Measurements from ENCODE around the gene HIP1R. TPM values are rescaled to one million over a fixed set of nuclear protein-coding genes. Genes with fewer than 3 reads are reported as not detected.
"Not testable (repeated sequence)": the region's sequence is repeated elsewhere in the genome, so short reads cannot be mapped to it uniquely, and the experiment has no call there.

HIP1R gene
- total RNA-seq, 2 donors from 2014 or later, result 24.9 to 38.9 TPM

DNA sequence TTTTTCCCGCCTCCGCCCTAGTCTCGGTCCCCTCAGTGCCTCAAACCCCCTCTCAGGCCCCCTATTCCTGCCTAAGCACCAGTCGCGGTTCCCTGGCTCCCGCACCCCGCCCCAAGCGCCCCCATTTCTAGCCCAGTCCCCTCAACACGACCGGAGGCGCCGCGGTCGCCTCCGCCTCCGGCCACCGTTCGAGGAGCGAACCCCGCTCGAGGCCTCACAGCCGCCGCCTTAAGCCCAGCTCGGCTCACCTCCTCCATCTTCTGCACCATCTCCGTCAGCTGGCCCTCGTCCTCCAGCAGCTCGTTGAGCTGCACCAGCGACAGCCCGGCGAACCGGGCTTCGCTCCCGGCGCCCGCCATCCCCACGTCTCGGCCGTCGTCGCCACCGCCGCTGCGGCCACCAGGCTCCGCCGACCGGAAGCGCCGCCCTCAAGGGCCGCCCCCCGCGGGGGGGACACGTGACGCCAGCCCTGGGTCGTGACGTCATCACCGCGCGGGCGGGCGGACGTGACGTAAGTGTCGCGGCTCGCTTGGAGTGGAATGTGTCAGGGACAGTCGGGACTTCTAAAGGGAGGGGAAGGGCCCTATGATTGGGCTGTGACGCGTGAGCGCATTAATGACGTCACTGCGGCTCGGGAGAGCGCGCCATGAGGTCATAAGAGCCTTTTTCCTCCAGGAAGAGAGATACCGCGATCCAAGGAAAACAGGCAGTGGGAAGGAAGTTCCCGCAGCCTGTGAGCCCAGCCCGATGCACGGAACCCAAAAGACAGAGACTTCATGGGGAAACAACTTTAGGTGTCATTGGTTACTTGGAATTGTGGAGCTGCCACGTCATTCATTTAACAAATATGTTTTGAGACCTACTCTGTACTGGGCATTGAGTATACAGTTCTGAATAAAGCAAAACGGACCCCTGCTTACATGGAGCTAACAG is 60.7 kb downstream of the HIP1R start, which contains the start of gene VPS37B:
TSS of gene VPS37B (minus strand) at position 421 of the 933 bp plus-strand sequence. CDS start at position 359, 62 bp downstream.
- DNase-seq, result peak; percentile 87
- intact Hi-C loops (cut with DNase I), result loop anchor here in 1 of 2 donors (2.0 kb wide), 1 partner anchor 59 kb away; no protein-coding TSS in a partner anchor
- ATAC-seq, result peak; percentile 84 to 89

DNA sequence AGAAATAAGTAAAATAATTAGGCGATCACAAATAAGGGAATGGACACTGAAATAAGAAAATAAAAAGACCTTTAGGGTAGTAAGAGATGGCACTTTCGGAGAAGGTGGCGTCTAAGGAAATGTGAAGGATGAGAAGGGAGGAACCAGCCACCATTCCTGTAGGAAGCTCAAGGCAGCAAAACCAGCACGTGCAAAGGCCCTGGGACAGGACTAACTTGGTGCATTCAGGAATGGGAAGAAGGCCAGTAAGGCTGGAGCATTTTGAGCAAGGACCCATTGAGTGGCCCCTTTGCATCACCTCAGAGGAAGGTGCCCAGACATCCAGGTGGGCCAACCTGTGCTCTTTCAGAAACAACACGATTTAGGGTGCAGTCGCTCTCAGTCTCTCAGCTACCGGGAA is 61.4 kb downstream of the HIP1R start:
- no peak for ATAC-seq
- intact Hi-C loops (cut with DNase I), result no loop called here
- DNase-seq, result no peak

DNA sequence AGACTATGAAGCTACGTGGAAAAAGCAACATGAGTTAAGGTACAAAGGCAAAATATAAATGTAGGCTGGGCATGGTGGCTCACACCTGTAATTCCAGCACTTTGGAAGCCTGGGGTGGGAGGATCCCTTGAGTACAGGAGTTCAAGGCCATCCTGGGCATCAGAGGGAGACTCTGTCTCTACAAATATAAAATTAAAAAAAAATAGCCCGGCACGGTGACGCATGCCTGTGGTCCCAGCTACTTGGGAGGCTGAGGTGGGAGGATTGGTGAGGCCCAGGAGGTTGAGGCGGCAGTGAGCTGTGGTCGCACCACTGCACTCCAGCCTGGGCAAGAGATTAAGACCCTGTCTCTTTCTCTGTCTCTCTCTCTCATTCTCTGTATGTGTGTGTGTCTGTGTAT is 64.6 kb downstream of the HIP1R start:
- no peak for ATAC-seq
- no peak for DNase-seq
- intact Hi-C loops (cut with DNase I), result loop anchor here in 1 of 2 donors (5.0 kb wide), 1 partner anchor 42 kb away; no protein-coding TSS in a partner anchor

DNA sequence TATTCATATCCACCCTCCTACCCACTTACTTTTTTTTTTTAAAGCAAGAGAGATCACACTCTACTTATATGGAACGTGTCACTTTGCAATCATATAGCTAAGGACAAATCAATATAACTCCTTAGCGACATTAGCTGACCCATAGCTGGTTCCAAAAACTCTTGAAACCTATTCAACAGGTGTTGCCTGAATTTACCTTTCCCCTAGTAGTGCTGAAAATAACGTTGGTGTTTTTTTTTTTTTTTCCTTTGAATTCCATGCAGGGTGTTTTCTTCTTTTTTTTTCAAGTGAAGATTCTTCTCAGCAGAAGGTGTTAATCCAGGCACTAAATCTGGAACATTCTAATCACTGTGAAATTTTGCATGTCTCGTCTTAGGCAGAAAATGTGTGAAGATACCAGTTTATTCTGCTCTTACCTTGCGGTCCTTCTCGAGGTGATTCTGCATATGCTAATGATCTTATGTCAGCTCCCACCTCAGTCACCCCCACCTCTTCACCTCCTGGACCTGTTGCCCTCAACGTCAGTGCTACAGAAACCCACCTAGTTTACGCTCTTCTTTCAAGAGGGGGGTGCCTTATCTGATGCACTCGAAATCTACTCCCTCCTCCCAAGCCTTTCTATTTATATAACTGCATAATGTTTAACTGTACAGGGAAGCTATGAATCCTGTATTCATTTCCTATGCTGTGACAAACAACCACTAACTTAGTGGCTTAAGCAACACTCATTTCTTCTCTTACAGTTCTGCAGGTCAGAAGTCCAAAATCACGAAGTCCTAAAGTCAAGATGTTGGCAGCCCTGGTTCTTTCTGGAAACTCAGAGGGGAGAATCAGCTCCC is 67.8 kb downstream of the HIP1R start:
- intact Hi-C loops (cut with DNase I), result loop anchor here in 1 of 2 donors (5.0 kb wide), 1 partner anchor 39 kb away; no protein-coding TSS in a partner anchor
- no peak for ATAC-seq

DNA sequence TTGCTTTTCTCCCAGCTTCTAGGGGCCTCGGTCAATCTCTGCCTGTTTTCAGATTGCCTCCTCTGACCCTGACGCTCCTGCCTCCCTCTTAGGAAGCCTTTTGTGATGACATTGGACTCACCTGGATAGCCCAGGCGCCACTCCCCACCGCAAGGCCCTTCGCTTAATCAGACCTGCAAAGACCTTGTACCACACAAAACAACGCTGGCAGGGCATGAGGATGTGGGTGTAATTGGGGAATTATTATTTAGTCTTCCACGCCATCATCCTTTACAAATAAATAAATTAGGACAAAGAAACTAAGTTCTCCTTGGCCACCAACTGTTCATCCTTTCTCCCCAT is 68.4 kb downstream of the HIP1R start:
- no peak for ATAC-seq
- DNase-seq, result no peak
- intact Hi-C loops (cut with DNase I), result loop anchor here in 1 of 2 donors (5.0 kb wide), 1 partner anchor 39 kb away; no protein-coding TSS in a partner anchor

More for the DNA sequence above, 67.8 kb downstream of the HIP1R start:
- no peak for DNase-seq

DNA sequence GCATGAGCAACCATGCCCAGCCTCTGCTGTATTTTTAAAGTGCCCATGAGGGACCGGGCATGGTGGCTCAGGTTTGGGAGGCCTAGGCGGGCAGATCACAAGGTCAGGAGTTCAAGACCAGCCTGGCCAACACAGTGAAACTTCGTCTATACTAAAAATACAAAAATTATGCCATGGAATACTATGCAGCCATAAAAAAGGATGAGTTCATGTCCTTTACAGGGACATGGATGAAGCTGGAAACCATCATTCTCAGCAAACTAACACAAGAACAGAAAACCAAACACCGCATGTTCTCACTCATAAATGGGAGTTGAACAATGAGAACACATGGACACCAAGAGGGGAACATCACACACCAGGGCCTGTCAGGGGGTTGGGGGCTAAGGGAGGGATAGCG is 70.0 kb downstream of the HIP1R start:
- DNase-seq; intact Hi-C loops (cut with DNase I); ATAC-seq: not testable (repeated sequence)

DNA sequence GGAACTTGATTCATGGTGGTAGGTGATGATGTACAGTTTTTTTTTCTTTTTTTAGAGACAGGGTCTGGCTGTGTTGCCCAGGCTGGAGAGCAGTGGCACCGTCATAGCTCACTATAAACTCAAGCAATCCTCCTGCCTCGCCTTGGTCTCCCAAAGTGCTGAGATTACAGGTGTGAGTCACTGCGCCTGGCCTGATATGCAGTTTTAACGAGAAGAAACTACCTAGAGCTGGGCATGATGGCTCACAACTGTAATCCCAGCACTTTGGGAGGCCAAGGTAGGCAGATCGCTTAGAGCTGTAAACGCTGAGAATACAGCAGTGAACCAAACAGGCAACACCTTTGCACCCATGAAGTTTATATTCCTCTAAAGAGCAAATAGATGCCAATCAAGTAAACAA is 73.7 kb downstream of the HIP1R start:
- DNase-seq, result no peak
- intact Hi-C loops (cut with DNase I), result no loop called here
- peak in 1 of 2 donors; percentile 49 for ATAC-seq

DNA sequence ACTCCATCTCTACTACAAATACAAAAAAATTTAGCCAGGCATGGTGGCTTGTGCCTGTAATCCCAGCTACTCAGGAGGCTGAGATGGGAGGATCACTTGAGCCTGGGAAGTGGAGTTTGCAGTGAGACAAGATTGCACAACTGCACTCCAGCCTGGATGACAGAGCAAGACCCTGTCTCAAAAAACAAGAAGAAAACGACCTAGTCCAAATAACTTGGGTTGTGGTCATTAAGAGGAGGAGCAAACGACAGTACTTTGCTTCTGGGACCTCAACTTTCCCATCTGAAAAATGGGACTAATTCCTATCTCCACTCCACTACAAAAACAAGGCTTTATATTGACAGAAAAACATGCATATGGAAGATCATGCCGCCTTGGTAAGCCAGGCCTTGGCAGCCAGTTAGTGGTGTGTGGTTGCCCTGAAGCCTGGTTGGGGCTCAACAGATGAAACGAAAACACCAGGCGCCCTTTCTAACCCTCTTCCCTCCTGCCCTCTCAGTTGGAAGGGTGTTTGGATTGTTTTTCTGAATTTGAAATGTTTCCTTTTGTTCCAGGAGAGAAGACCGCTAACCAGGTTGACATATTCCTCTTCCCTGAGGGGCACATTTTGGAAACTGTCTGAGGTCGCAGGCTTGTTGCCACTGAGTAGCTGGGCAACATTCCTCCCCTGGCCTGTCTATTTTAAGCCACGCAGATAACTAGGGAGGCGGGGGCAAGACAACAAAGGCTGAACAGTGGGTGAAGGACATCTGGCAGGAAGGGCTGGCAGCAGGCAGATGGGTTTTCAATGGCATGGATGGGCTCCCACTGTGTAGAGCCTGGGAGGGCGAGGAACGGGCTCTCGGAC is 74.4 kb downstream of the HIP1R start:
- intact Hi-C loops (cut with DNase I), result no loop called here
- ATAC-seq, result peak; percentile 93 to 96
- peak; percentile 42 for DNase-seq

Other genes starting within 250 kb of the HIP1R start
- gene HCAR2, start 132.1 kb upstream of the HIP1R start, total RNA-seq, result 1 to 10 TPM; 3.3 to 4.4 TPM
- gene HCAR3, start 118.6 kb upstream of the HIP1R start, total RNA-seq, result 1 to 10 TPM in 1 of 2 donors, under 1 TPM in 1; 0.29 to 1.4 TPM
- gene HCAR1, start 104.6 kb upstream of the HIP1R start, total RNA-seq, result 1 to 10 TPM in 1 of 2 donors, under 1 TPM in 1; 0.50 to 1.4 TPM
- 10 to 100 TPM; 22.9 to 26.5 TPM for gene DENR, start 82.6 kb upstream of the HIP1R start, total RNA-seq
- under 1 TPM; 0.74 to 0.81 TPM for gene CCDC62, start 60.9 kb upstream of the HIP1R start, total RNA-seq
- gene VPS37B, start 60.7 kb downstream of the HIP1R start, total RNA-seq, result 10 to 100 TPM; 20.5 to 22.7 TPM
- 1 to 10 TPM; 5.7 to 5.8 TPM for gene ABCB9, start 131.0 kb downstream of the HIP1R start, total RNA-seq
- gene OGFOD2, start 139.8 kb downstream of the HIP1R start, total RNA-seq, result 10 to 100 TPM; 10.5 to 14.1 TPM
- 100 to 1,000 TPM; 159 to 176 TPM for gene ARL6IP4, start 145.2 kb downstream of the HIP1R start, total RNA-seq